GM12874 (cell line): Measurements from ENCODE around the gene POU6F2.

ENCODE experiments used
- CTCF ChIP-seq: IDR thresholded peaks from 2 replicates; pipeline ENCODE4 v1.5.1; 2011; ENCODE audit warnings: low read depth, mild to moderate bottlenecking, control low read depth, low read length, moderate library complexity; ENCODE audit not compliant: insufficient read depth

POU6F2 gene

GRCh38 chr7:39270018-39270417 is 292.3 kb downstream of the POU6F2 start:
- TF ChIP-seq CTCF, result no peak

DNA sequence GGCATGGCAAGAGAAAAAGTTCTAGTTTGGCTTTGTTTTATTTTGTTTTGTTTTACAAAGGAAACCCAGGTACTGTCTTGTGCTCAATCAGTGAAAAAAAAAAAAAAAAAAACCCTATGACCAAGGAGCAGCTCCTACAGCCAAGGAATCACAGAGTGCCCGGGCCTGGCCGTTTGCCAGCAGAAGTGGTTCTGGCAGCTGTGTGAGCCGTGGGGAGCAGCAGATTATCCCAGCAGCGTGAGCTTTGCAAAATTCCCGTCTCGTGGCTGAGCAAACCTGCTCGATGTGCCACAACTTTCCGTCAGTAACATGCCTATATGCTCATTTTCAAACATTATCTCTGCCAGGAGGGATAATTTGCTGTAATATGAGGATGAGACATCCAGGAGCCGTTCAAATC is 293.7 kb downstream of the POU6F2 start:
- TF ChIP-seq CTCF, result no peak

GRCh38 chr7:39272111-39272510 is 294.4 kb downstream of the POU6F2 start:
- TF ChIP-seq CTCF, result no peak

GRCh38 chr7:39272691-39273090 is 295.0 kb downstream of the POU6F2 start:
- TF ChIP-seq CTCF, result no peak

GRCh38 chr7:39280337-39280736 is 302.6 kb downstream of the POU6F2 start:
- no peak for TF ChIP-seq CTCF

- TF ChIP-seq CTCF, result no peak
Measured at GRCh38 chr7:39285256-39285655, 307.5 kb downstream of the POU6F2 start.

DNA sequence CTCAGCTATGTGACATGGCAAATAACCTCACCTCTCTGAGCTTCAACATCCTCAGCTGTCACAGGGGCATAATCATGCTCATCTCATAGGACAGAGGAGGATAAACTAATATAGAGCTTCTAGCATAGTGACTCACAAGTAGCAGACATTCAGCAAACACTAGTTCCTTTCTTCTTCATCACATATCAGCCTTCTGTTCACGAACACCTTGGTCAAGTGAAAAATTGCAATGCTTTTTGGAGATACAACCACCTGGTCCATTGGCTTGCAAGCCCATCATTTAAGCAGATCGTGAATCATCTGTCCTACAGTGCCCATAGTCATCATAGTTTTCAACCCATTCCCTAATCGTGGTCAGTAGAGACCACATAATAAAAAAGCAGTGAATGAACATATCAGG is 310.6 kb downstream of the POU6F2 start:
- no peak for TF ChIP-seq CTCF
